Right lobe of liver (tissue), 6 donors: ENCODE measurements around the gene VASN. TPM values are rescaled to one million over a fixed set of nuclear protein-coding genes. Genes with fewer than 3 reads are reported as not detected.

ENCODE experiments used
- ATAC-seq, 4 donors: fragments of 200-7000 bp; cut with Tn5 transposase; one replicate each; pipeline ENCODE4 v1.9.1; 2020; ENCODE audit warnings: mild to moderate bottlenecking in 4 of 4, moderate library complexity in 4 of 4
- DNase-seq, 3 donors: peaks; one replicate each; pipeline ENCODE4 v3.0.0-alpha.2; 2020
- H3K27ac ChIP-seq, 3 donors: fragments of 200-600 bp; one replicate each; pipeline ENCODE4 v1.8.0; 2022
- H3K27me3 ChIP-seq, 2 donors: fragments of 200-600 bp; one replicate each; pipeline ENCODE4 v1.8.0; 2022
- H3K36me3 ChIP-seq, 4 donors: fragments of 200-600 bp; sonication (generic) in 1 of 4; one replicate each; pipeline versions ENCODE4 v1.5.1 to v1.8.0; 2017 to 2022; ENCODE audit warnings: control low read depth in 1 of 4
- H3K4me1 ChIP-seq, 4 donors: fragments of 200-600 bp; sonication (generic) in 1 of 4; one replicate each; pipeline versions ENCODE4 v1.5.1 to v1.8.0; 2017 to 2022; ENCODE audit warnings: control low read depth in 1 of 4
- H3K4me3 ChIP-seq, 3 donors: fragments of 200-600 bp; one replicate each; pipeline ENCODE4 v1.8.0; 2022
- H3K9me3 ChIP-seq, 4 donors: fragments of 200-600 bp; sonication (generic) in 1 of 4; one replicate each; pipeline versions ENCODE4 v1.5.1 to v1.8.0; 2017 to 2022; ENCODE audit warnings: control low read depth in 1 of 4
- CTCF ChIP-seq, 4 donors: fragments of 200-600 bp in 3 of 4; fragments of 450-650 bp in 1 of 4; IDR thresholded peaks; one replicate each; pipeline versions ENCODE4 v1.5.1 to v1.8.0; 2016 to 2022; ENCODE audit warnings: antibody characterized with exemption in 4 of 4, mild to moderate bottlenecking in 2 of 4
- POLR2A ChIP-seq: fragments of 450-650 bp; IDR thresholded peaks from one replicate; pipeline ENCODE4 v1.6.1; 2017; ENCODE audit warnings: antibody characterized with exemption, mild to moderate bottlenecking
- WGBS: methylation state at CpG from one replicate; pipeline ENCODE4 v1.1.6; 2018; ENCODE audit warnings: low coverage, low lambda C conversion rate; ENCODE audit not compliant: insufficient coverage; ENCODE audit errors: missing lambda C conversion rate; 5-methylcytosine and 5-hydroxymethylcytosine counted together
- intact Hi-C, 2 donors: fragments of 100-400 bp; cut with DNase I; formaldehyde crosslinking; loops; one replicate each; pipeline versions ENCODE4 v1.11.2 to v1.14.1; 2022
- total RNA-seq, 6 experiments: library from RNA; depleted of rRNA in 2 of 6; stranded (reverse); fragments of >200 nt in 2 of 6; fragmentation: NEBNext Ultra II Directional in 3 of 6; extraction: Animal tissue kit (Norgen Biotek cat#: 25700) in 3 of 6; gene quantifications; one replicate each; pipeline versions ENCODE4 v1.1.0 to v1.2.4, GENCODE V29; 2016 to 2023
- donor health status: DM: no; HTN: yes; CAD: no.
- donor health status: DM: no; HTN: no; CAD: no.
- donor health status: DM: no; HTN: no; CAD: no.
- donor health status: DM: no; HTN: yes; CAD: no.
- donor health status: DM: no; HTN: yes; CAD: no.

VASN gene
- total RNA-seq, 6 experiments from 2014 or later = 13.5 to 22.9 (median 16.8) TPM

DNA sequence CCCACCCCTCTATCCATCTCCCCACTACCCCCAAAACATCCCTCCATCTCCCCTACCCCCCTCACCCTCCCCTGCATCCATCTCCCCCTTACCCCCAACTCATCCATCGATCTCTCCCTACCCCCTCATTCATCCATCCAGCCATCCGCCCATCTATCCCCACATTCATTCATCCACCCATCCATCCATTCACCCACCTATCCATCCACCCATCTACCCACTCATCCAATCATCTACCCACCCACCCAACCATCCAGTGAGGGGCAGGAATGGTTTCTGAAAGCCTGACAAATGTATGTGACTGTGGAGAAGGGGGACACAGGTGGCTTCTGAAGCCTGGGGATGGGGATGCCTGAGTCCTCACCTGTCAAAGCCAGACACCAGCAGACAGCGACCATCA is 11.7 kb upstream of the VASN start:
- Histone ChIP-seq H3K4me1 (no peaks in the 10 kb centered on the region), H3K27me3 (no peaks in the 10 kb centered on the region), H3K36me3 (peaks cover 0 to 4% (median 0%) of the 10 kb centered on the region in 4 donors), H3K4me3 (no peak overlapping the region), H3K9me3 (no peaks in the 10 kb centered on the region), H3K27ac (no peak overlapping the region)
- WGBS = 90% methylated on average over 2 of the region's 3 CpGs
- DNase-seq = no peak
- TF ChIP-seq CTCF (IDR thresholded peaks at IDR 0.05) (no peak), POLR2A (no peak)
- intact Hi-C loops = loop anchor here (2.0 kb wide), 1 partner anchor 43 kb away; no protein-coding TSS in a partner anchor
- no peak for ATAC-seq

GRCh38 chr16:4360538-4361021 is 11.1 kb upstream of the VASN start:
- Histone ChIP-seq H3K4me3 (no peak overlapping the region), H3K27ac (no peak overlapping the region), H3K36me3 (peaks cover 0 to 4% (median 0%) of the 10 kb centered on the region in 4 donors), H3K27me3 (no peaks in the 10 kb centered on the region), H3K4me1 (no peaks in the 10 kb centered on the region), H3K9me3 (no peaks in the 10 kb centered on the region)
- WGBS = 86% methylated on average over 5 of the region's 11 CpGs
- ATAC-seq (peak; percentile 28 to 63 (median 54)), DNase-seq (no peak)
- intact Hi-C loops = loop anchor here in 1 of 2 donors (2.0 kb wide), 1 partner anchor 42 kb away; no protein-coding TSS in a partner anchor
- no peak for TF ChIP-seq CTCF (IDR thresholded peaks at IDR 0.05)
- TF ChIP-seq POLR2A = no peak

- intact Hi-C loops = loop anchor here in 1 of 2 donors (2.0 kb wide), 1 partner anchor 42 kb away; no protein-coding TSS in a partner anchor
- no peaks in the 10 kb centered on the region for H3K27me3 ChIP-seq
- ATAC-seq (no peak), DNase-seq (no peak)
- H3K27ac ChIP-seq = no peak overlapping the region
- TF ChIP-seq POLR2A (no peak), CTCF (IDR thresholded peaks at IDR 0.05) (no peak)
- H3K4me1 ChIP-seq = no peaks in the 10 kb centered on the region
- no peaks in the 10 kb centered on the region for H3K9me3 ChIP-seq
- WGBS = no CpG with 5 or more reads among the region's 28 CpGs
- no peak overlapping the region for H3K4me3 ChIP-seq
- H3K36me3 ChIP-seq = peaks cover 0 to 4% (median 0%) of the 10 kb centered on the region in 4 donors
Observed at GRCh38 chr16:4361033-4361943, 10.4 kb upstream of the VASN start.

- intact Hi-C loops = loop anchor here in 1 of 2 donors (2.0 kb wide), 1 partner anchor 41 kb away; no protein-coding TSS in a partner anchor
- TF ChIP-seq POLR2A (no peak), CTCF (IDR thresholded peaks at IDR 0.05) (no peak)
- Histone ChIP-seq H3K27ac (no peak overlapping the region), H3K4me3 (no peak overlapping the region), H3K4me1 (no peaks in the 10 kb centered on the region), H3K9me3 (no peaks in the 10 kb centered on the region), H3K27me3 (no peaks in the 10 kb centered on the region), H3K36me3 (peaks cover 0 to 4% (median 0%) of the 10 kb centered on the region in 4 donors)
- no peak for DNase-seq
- no CpG with 5 or more reads among the region's 12 CpGs for WGBS
- ATAC-seq = no peak
Observed at GRCh38 chr16:4361944-4362311, 9.7 kb upstream of the VASN start.
